Measurements from ENCODE around the gene C2orf78.
"Not testable (repeated sequence)": the region's sequence is repeated elsewhere in the genome, so short reads cannot be mapped to it uniquely, and the experiment has no call there.

Gene C2orf78

GRCh38 chr2:73780237-73780582, 3.8 kb upstream of the C2orf78 start:
- no peaks in the 10 kb centered on the region; the same call in 1 of the 2 replicates for H3K36me3 ChIP-seq (ENCODE audit: insufficient read depth)
- H4K20me1 ChIP-seq (ENCODE audit: insufficient read depth): no peaks in the 10 kb centered on the region
- H3K4me2 ChIP-seq: peak overlapping the region; percentile 67
- H3K4me3 ChIP-seq (IDR thresholded peaks at IDR 0.05; ENCODE audit: insufficient read depth, low read depth, low read length): no peak overlapping the region
- H2AFZ ChIP-seq (ENCODE audit: low read depth): peak overlapping the region; percentile 88
- peak overlapping the region; percentile 77; the same call in 1 of the 2 replicates for H3K9ac ChIP-seq
- H3K27ac ChIP-seq: no peak overlapping the region
- peaks cover 18% of the 10 kb centered on the region for H3K79me2 ChIP-seq (ENCODE audit: insufficient read depth, low read depth)
- TF ChIP-seq, protein P1, sequence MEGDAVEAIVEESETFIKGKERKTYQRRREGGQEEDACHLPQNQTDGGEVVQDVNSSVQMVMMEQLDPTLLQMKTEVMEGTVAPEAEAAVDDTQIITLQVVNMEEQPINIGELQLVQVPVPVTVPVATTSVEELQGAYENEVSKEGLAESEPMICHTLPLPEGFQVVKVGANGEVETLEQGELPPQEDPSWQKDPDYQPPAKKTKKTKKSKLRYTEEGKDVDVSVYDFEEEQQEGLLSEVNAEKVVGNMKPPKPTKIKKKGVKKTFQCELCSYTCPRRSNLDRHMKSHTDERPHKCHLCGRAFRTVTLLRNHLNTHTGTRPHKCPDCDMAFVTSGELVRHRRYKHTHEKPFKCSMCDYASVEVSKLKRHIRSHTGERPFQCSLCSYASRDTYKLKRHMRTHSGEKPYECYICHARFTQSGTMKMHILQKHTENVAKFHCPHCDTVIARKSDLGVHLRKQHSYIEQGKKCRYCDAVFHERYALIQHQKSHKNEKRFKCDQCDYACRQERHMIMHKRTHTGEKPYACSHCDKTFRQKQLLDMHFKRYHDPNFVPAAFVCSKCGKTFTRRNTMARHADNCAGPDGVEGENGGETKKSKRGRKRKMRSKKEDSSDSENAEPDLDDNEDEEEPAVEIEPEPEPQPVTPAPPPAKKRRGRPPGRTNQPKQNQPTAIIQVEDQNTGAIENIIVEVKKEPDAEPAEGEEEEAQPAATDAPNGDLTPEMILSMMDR (conservative IDR thresholded peaks at IDR 0.05; ENCODE audit: low read depth, low read length): peak; percentile 51; the same call in 1 of the 2 replicates
- peaks cover 18% of the 10 kb centered on the region for H3K4me1 ChIP-seq (ENCODE audit: low read depth, poor library complexity, severe bottlenecking)
- H3K27me3 ChIP-seq (ENCODE audit: insufficient read depth, low read depth): no peaks in the 10 kb centered on the region

DNA sequence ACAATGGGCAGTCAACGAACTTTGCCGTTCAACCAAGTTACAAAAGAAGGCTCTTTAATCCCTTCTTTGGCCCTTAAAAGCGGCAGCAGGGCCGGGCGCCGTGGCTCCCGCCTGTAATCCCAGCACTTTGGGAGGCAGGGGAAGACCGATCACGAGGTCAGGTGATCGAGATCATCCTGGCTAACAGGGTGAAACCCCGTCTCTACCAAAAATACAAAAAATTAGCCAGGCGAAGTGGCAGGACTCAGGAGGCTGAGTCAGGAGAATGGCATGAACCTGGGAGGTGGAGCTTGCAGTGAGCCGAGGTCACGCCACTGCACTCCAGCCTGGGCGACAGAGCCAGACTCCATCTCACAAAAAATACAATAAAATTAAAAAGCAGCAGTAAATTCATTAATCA, 581 bp upstream of the C2orf78 start:
- Histone ChIP-seq H3K79me2 (ENCODE audit: insufficient read depth, low read depth) (peaks cover 15% of the 10 kb centered on the region), H3K4me1 (ENCODE audit: low read depth, poor library complexity, severe bottlenecking) (peaks cover 14% of the 10 kb centered on the region)
- not testable (repeated sequence) for H3K9ac ChIP-seq; H3K4me3 ChIP-seq (IDR thresholded peaks at IDR 0.05; ENCODE audit: insufficient read depth, low read depth, low read length); H3K27ac ChIP-seq; H2AFZ ChIP-seq (ENCODE audit: low read depth); H3K36me3 ChIP-seq (ENCODE audit: insufficient read depth); H4K20me1 ChIP-seq (ENCODE audit: insufficient read depth); H3K27me3 ChIP-seq (ENCODE audit: insufficient read depth, low read depth); H3K4me2 ChIP-seq

DNA sequence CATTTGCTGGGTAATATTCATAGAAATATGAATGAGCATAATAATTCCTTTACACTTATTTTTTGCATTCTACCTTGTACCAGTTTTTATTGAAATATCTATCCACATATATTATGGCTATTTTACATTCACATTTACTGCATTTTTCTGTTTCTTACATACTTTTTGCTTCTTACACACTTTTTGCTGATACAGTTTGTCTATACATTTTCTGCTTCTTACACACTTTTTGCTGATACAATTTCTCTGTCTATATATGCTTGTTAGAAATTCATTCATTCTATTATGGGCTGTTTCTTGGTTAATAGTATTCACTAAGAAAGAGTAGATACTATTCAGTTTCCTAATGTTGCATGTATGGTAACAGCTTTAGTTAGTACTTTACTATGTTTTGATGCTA, 27.9 kb downstream of the C2orf78 start:
- TF ChIP-seq, protein P1 (conservative IDR thresholded peaks at IDR 0.05; ENCODE audit: low read depth, low read length): no peak
- Histone ChIP-seq H3K79me2 (ENCODE audit: insufficient read depth, low read depth) (no peaks in the 10 kb centered on the region), H3K4me1 (ENCODE audit: low read depth, poor library complexity, severe bottlenecking) (no peaks in the 10 kb centered on the region), H3K36me3 (ENCODE audit: insufficient read depth) (no peaks in the 10 kb centered on the region), H3K27me3 (ENCODE audit: insufficient read depth, low read depth) (no peaks in the 10 kb centered on the region), H3K4me2 (no peak overlapping the region), H3K9ac (no peak overlapping the region), H2AFZ (ENCODE audit: low read depth) (no peak overlapping the region), H3K4me3 (IDR thresholded peaks at IDR 0.05; ENCODE audit: insufficient read depth, low read depth, low read length) (no peak overlapping the region), H4K20me1 (ENCODE audit: insufficient read depth) (no peaks in the 10 kb centered on the region), H3K27ac (no peak overlapping the region)

DNA sequence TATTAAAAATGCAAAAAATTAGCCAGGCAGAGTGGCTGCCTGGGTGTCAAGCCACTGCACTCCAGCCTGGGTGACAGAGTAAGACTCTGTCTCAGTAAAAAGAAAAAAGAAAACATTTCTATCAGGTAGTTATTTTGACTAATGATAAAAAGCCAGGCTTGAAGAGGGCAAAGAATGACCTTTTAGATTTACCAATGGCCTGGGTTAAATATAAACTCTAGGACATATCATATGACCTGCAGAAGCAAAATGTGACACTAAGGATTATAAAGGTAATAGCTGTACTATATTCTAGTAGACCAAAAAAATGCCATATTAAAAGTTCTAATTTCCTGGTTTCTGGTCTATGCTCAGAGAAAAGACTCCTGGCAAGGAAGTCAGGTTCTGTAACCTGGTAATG, 28.7 kb downstream of the C2orf78 start:
- Histone ChIP-seq H3K4me3 (IDR thresholded peaks at IDR 0.05; ENCODE audit: insufficient read depth, low read depth, low read length) (no peak overlapping the region), H3K4me2 (no peak overlapping the region), H3K36me3 (ENCODE audit: insufficient read depth) (no peaks in the 10 kb centered on the region), H3K79me2 (ENCODE audit: insufficient read depth, low read depth) (no peaks in the 10 kb centered on the region), H3K27me3 (ENCODE audit: insufficient read depth, low read depth) (no peaks in the 10 kb centered on the region), H2AFZ (ENCODE audit: low read depth) (no peak overlapping the region), H3K4me1 (ENCODE audit: low read depth, poor library complexity, severe bottlenecking) (no peaks in the 10 kb centered on the region), H3K9ac (no peak overlapping the region), H3K27ac (no peak overlapping the region), H4K20me1 (ENCODE audit: insufficient read depth) (no peaks in the 10 kb centered on the region)
- TF ChIP-seq, protein P1 (conservative IDR thresholded peaks at IDR 0.05; ENCODE audit: low read depth, low read length): no peak

GRCh38 chr2:73818296-73818695, 34.3 kb downstream of the C2orf78 start:
- H3K36me3 ChIP-seq (ENCODE audit: insufficient read depth): no peaks in the 10 kb centered on the region
- no peak overlapping the region for H3K9ac ChIP-seq
- H3K27ac ChIP-seq: no peak overlapping the region
- TF ChIP-seq, protein P1 (conservative IDR thresholded peaks at IDR 0.05; ENCODE audit: low read depth, low read length): no peak
- H3K79me2 ChIP-seq (ENCODE audit: insufficient read depth, low read depth): no peaks in the 10 kb centered on the region
- H3K4me2 ChIP-seq: no peak overlapping the region
- H4K20me1 ChIP-seq (ENCODE audit: insufficient read depth): no peaks in the 10 kb centered on the region
- no peak overlapping the region for H3K4me3 ChIP-seq (IDR thresholded peaks at IDR 0.05; ENCODE audit: insufficient read depth, low read depth, low read length)
- no peaks in the 10 kb centered on the region for H3K27me3 ChIP-seq (ENCODE audit: insufficient read depth, low read depth)
- peaks cover 18% of the 10 kb centered on the region for H3K4me1 ChIP-seq (ENCODE audit: low read depth, poor library complexity, severe bottlenecking)
- H2AFZ ChIP-seq (ENCODE audit: low read depth): no peak overlapping the region

All from KMS-11 (cell line).